GM18907 (cell line): ENCODE results near the gene ZMYM4.
A peak's percentile ranks its signal among the peaks of the same experiment; 100 is the strongest.

Experiments
- ATAC-seq: cut with Tn5 transposase; IDR thresholded peaks from one replicate; pipeline ENCODE4 v1.9.1; 2021; ENCODE audit warnings: mild to moderate bottlenecking, moderate library complexity; ENCODE audit not compliant: unreplicated experiment

The ZMYM4 gene

DNA sequence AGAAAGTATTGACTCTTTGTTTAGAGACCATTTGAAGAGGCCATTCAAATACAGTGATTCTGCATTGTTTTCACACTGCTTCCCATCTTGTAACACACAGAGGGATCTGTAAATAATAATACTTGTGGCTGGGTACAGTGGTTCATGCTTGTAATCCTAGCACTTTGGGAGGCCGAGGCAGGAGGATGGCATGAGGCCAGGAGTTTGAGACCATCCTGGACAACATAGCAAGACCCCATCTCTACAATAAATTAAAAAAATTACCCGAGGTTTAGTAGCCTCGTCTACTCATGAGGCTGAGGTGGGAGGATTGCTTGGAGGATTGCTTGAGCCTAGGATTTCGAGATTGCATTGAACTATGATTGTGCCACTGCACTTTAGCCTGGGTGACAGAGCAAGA is 5.7 kb downstream of the ZMYM4 start:
- ATAC-seq, result no peak

DNA sequence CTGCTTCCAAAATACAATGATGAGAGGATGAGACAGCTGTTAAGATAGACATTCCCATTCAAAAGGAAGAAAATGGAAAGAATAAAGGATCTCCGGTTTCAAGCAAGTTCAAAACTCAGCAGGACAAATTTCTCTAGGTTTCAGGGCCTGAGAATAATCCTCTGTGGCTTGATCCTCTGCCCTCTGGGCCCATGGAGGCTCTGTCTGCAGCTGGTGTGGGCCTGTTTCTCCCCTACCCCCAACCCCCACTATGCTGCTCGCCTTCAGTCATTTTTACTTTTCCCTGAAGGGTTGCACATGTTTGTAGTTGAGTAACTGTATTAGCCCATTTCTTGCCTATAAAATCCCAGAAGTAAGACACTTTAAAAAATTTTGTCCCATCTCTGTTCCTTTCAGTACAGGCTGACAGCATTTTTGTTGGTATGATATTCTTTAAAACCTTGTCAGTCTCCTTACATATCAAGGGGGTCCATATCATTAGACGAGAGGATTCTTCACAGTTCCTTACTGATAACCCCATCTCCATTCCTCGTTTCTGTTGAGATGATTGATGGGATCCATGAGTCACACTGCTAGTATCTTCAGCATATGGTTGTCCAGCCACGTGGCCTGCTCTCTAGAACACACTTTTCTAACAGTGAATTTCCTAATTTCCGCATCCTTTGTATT is 10.5 kb downstream of the ZMYM4 start:
- no peak for ATAC-seq

DNA sequence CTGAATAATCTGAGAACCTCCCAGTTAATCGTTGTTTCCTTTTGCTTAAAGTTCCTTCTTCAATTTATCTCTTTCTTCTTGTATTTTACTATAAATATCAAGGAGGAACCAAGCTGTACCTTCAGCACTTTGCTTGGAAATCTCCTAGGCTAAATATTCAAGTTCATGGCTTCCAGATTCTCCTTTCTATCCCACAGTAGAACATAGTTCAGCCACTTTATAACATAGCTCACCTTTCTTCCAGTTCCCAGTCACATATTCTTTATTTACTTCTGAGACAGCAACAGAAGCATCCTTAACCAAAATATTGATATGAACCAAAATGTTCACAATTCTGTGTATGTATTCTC is 11.0 kb downstream of the ZMYM4 start:
- ATAC-seq, result no peak

DNA sequence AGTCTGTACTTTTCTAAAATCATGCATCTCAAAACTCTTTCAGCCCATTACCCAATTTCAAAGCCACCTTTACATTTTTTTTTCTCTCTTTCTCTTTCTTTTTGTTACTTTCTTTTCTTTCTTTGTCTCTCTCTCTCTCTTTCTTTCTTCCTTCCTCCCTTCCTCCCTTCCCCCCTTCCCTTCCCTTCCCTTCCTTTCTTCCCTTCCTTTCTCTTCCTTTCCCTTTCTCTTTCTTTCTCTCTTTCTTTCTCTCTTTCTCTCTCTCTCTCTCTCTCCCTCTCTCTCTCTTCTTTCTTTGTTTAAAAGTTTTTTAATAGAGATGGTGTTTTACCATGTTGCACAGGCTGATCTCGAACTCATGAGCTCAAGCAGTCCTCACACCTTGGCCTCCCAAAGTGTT is 11.5 kb downstream of the ZMYM4 start:
- ATAC-seq, result no peak

DNA sequence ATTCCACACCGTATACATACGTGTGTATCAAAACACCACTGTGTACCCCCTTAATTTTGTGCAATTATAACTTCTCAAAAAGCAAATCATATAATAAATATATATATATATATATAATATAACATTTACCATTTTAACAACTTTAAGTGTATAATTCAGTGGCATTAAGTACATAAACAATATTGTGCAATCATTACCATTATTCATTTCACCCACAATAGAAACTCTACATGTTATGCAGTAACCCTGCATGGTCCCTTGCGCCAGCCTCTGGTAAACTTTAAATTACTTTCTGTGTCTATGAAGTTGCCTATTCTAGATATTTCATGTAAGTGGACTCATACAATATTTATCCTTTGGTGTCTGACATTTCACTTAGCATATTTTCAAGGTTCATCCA is 13.1 kb downstream of the ZMYM4 start:
- no peak for ATAC-seq

DNA sequence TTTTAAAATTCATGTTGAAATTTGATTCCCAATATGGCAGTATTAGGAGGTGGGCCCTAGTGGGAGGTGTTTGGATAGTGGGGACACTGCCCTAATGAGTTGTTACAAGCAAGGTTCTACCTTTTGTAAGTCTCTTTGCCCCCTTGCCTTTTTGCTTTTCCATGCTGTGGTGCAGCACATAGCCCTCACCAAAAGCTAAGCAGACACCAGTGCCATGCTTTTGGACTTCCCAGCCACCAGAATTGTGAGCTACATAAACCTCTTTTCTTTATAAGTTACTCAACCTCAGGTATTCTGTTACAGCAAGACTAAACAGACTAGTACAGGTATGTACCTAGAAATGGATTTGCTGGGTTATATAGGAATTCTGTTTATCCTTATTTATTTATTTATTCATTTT is 13.7 kb downstream of the ZMYM4 start:
- ATAC-seq, result no peak

DNA sequence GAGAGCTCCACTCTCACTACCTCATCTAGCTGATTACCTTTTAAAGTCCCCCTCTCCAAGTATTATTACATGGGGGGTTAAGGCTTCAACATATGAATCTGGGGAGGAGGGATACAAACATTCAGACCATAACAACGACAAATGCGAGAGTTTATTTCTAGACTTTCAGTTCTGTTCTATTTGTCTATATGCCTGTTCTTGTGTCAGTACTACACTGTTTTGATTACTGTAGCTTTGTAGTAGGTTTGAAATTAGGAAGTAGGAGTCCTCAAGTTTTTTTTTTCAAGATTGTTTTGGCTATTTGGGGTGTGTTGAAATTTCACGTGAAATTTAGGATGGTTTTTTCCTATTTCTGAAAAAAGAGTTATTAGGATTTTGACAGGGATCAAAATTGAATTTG is 16.3 kb downstream of the ZMYM4 start:
- no peak for ATAC-seq

DNA sequence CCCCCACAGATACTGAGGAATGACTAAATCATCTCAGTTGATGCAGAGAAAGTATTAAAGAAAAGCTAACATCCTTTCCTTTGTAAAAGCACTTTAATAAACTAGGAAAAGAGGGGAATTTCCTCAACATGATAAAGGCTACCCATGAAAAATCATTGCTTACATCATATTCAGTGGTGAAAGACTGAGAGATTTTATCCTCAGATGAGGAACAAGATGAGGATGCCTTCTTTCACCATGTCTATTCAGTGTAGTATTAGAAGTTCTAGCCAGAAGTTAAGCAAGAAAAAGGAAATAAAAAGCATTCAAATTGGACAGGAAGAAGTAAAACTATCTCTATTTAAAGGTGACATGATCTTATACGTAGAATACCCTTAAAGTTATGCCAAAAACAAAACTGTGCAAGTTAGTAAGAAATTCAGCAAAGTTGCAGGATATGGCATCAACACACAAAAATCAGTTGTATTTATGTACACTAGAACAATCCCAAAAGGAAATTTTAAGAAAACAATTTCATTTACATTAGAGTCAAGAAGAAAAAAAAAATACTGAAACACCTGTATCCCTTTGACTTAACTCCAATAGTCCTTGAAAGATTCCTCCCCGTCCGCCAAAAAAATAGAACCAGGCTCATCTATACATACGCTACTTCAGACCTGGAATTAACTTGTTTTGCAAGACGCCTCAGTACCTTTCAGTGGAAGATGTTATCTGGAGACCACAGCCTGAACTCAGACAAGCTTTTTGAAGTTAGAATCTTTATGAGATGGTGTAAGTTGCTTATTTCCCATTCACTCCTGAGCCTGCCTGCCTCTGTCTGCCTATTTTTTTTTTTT is 17.5 kb downstream of the ZMYM4 start:
- no peak for ATAC-seq

DNA sequence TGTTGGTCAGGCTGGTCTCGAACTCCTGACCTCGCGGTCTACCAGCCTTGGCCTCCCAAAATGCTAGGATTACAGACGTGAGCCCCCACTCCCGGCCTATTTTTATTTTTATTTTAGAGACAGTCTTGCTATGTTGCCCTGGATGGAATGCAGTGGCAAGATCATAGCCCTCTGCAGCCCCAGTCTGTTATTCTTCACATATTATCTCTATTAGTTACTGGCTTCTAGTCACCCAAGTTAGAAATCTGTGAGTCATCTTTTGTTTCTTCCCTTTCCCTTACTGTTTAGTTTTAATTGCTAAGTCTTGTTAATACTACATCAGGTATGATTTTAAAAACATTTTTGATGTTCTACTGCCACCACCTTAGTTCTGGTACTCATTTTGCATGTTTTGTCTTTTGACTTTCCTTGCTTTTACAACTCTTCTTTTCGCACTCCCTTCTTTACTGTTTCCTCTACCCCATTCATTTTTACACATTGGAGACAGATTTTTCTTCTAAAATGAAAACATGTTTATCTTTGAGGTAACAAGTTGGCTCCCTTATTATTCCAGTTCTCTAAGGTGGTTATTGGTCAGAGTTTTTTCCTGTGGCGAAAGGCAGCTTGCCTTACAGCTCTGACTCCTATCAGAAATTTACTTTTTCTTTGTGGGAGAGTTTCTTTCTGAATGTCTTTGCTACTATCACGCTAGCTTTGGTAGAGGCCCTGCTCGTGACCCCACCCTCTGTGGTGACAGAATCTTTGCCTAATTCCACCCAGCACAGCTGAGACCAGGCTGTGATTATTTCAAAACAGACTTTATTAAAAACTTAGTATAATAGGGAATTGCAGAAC is 19.5 kb downstream of the ZMYM4 start:
- no peak for ATAC-seq

DNA sequence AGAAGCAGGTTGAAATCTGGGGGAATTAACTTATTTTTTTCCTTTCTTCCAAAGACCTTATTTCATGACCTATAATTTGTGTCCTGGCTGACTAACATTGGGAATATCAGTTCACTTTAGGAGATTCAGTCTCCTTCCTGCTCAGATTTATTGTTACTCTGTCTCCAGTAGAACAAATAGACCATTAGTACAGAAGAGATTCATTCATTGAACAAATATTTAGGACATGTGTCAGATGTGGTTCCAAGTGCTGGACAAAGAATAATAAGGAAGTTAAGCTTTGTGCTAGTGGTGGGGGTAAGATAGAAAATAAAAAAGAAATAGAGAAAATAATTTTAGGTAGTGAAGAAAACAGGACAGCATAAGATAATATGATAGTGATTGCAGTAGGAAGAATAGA is 20.3 kb downstream of the ZMYM4 start:
- no peak for ATAC-seq

DNA sequence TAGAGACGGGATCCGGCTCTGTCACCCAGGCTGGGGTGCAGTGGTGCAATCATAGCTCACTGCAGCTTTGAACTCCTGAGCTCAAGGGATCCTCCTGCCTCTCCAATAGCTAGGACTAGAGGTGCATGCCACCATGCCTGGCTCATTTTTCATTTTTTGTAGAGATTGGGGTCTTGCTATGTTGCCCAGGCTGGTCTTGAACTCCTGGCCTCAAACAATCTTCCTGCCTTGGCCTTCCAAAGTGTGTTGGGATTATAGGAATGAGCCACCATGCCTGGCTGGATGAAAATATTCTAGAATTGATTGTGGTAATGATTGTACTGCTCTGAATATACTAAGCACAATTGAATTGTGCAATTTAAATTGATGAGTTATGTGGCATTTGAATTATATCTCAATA is 21.9 kb downstream of the ZMYM4 start:
- ATAC-seq, result no peak

DNA sequence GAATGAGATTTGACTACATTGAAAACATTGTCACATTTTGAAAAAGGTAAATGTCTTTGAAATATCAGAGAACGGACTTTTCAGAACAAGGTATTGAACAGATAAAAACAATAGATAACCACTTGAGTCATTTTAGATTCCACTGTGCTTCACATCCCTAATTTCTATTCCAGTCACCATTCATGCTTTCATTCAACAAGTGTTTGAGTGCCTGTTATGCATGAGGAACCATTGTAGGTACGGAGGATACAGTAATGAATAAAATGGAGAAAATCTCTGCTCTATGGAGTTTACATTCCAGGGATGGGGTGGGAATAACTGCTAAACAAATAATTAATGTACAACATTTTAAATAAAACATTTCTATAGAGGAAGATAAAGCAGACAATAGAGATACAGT is 26.3 kb downstream of the ZMYM4 start:
- ATAC-seq, result no peak

DNA sequence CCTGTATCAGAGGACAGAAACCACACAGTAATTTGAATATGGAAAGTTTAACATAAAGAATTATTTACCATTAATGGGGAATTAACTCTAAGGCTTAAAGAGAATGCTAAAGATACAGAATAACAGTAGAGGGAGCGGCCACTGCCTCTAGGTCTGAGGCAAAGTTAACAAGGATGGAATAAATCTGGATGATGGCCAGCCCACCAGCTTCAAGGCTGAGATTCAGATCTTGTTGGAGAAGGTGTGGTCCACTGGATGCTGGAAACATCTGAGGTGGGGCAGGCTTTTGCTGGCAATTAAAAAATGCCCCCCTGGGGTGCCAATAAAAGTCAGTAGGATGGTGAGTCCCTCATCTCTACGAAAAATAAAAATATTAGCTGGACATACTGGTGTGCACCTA is 29.4 kb downstream of the ZMYM4 start:
- no peak for ATAC-seq

DNA sequence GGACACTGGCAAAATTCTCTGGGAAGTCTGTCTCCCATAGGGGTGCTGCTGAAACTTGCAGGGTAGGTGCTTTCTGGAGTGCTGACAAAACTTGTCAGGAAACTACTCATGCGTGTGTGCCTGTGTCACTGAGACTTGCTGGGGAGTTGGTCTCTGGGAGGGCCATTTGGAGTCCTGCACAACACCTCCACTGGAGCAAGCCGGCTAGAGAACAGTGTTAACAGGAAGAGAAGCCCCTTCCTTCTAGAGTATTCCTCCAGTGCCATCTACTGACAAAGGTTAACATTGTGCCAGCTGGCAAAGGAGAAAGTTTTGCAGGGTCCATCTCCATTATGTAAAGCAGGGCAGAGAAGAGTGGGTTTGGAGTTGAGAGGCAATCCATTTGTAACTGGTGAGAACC is 30.0 kb downstream of the ZMYM4 start:
- peak; percentile 60 for ATAC-seq

DNA sequence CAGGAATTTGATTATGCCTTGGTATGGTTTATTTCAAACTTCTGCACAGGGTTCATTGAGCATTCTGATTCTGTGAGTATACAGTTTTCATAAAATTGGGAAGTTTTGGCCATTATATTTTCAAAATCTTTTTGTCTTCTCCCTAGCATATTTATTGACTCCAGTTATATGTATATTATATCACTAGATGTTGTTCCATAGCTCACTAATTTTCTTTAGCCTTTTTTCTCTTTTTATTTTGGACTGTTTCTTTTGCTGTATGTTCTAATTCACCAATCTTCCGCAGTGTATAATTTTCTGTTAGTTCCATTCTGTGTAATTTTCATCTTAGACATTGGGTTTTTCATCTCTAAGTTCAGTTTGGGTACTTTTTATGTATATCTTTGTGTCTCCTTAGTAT is 31.9 kb downstream of the ZMYM4 start:
- ATAC-seq, result no peak

DNA sequence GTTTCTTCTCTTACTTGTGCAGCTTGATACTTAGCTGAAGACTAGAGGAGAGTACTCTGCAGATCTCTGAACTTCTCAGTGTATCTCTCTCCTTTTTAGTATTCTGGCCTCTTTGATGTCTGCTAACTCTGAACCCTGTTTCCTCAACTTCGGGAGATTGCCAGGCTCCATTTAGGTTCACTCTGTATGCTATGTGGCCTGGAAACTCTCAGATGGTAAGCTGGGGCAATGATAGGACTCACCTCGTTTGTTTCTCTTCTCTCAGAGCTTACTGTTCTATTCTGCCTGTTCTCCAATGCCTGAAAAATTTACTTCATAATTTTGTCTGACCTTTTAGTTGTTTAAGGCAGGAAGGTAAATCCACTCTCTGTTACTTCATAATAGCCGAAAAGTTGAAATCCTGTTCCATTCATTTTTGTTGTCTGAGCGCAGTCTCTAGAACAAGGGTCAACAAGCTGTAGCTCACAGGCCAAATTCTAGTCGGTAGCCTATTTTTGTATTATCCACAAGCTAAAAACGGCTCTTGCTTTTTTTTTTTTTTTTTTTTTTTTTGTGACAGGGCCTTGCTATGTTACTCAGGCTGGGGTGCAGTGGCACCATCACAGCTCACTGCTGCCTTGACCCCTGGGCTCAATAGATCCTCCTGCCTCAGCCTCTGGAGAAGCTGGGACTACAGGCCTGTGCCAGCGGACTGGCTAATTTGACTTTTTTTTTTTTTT is 33.3 kb downstream of the ZMYM4 start:
- ATAC-seq, result no peak

DNA sequence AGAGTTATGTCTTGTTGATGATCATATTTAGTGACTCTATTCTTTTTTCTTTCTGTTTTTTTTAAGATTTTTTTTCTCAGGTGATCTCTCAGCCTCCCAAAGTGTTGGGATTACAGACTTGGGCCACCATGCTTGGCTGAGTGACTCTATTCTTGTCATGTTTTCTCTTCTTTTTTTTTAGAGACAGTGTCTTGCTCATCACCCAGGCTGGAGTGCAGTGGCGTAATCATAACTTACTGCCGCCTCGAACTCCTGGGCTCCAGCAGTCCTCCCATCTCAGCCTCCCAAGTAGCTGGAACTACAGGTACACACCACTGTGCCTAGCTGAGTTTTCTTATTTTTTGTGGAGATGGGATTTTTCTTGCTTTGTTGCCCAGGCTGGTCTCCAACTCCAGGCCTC is 36.9 kb downstream of the ZMYM4 start:
- ATAC-seq, result no peak

DNA sequence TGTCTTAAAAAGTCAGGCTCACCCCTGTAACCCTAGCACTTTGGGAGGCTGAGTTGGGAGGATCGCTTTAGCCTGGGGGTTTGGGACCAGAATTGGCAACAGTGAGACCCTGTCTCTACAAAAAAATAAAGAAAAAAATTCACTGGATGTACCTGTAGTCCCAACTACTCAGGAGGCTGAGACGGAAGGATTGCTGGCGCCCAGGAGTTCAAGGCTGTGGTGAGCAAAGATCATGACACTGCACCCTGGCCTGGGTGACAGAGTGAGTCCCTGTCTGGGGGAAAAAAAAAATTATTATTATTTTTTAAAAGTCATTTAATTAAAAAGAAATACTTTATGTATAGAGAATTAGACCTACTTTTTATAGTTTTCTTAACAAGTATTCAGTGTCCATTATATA is 47.1 kb downstream of the ZMYM4 start:
- no peak for ATAC-seq

DNA sequence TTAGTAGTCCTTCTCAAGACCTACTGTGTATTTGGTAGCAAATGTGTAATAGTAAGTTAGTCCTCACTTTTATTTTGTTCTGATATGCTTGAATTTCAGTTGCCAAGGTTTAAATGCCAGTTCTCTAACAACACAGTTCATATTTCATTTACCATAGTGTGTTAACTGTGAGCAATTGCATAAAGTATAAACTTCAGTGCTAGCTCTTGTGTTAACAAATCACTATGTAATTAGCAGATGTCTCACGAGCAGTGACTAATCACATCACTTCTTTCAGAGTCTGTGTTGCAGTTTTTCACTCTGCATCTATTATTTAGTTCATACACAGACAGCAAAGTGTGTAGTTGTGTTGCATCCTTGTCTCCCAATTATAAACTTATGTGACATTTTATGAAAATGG is 47.8 kb downstream of the ZMYM4 start:
- no peak for ATAC-seq

DNA sequence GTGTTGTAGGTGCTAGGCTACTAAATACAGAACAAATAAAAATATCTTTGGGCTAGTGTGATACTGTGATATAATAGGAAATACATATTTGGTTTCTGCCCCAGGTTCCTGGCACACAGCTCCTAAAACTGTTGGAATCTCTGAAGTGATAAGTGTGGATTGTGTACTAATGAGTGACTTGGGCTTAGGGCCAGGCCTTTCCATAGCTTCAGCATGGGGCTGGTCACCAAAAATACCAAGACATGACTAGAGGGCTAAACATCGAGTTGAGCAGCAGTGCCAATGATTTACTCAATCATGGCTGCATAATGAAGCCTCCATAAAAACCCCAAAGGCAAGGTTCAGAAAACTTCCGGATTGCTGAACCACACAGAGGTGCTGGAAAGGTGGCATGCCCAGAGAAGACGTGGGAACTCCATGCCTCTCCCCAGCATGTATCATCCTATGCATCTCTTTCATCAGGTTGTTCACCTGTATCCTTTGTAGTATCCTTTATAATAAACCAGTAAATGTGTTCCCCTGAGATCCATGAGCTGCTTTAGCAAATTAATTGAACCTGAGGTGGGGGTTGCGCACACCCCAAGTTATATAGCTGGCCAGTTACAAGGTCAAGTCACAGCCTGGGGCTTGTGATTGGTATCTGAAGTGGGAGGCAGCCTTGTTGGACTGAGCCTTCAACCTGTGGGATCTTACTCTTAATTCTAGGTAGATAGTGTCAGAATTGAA is 51.6 kb downstream of the ZMYM4 start:
- ATAC-seq, result no peak

DNA sequence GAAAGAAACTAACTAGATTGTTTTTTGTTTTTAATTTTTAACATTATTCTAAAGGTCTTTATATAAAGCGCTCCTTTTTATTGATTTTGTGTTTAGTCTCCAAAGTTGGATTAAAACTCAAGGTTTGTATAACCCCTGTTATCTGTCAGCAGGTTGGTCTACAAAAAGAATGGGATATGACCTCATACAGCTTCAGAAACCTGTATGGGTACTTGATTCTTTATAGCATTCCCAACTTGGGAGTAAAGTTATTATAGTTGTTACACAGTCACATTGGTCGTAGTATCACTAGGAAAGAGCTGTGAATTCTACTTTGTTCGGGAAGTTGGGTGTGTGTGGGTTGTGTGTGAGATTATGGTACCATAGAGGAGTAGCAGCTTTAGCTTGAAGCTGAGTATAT is 52.4 kb downstream of the ZMYM4 start:
- ATAC-seq, result no peak
